HG03196 (cell line): Measurements from ENCODE around the gene AGPAT3.

Experiments
- ATAC-seq: cut with Tn5 transposase; IDR thresholded peaks from one replicate; pipeline ENCODE4 v1.9.1; 2021; ENCODE audit not compliant: unreplicated experiment

Gene AGPAT3

GRCh38 chr21:43921979-43922945 is 57.2 kb downstream of the AGPAT3 start:
- ATAC-seq = no peak

GRCh38 chr21:43922949-43923348 is 57.9 kb downstream of the AGPAT3 start:
- ATAC-seq = no peak

GRCh38 chr21:43923391-43923790 is 58.4 kb downstream of the AGPAT3 start:
- no peak for ATAC-seq

- no peak for ATAC-seq
Measured at GRCh38 chr21:43924421-43925095, 59.5 kb downstream of the AGPAT3 start.

- ATAC-seq = no peak
Measured at GRCh38 chr21:43925096-43925481, 60.1 kb downstream of the AGPAT3 start.

- no peak for ATAC-seq
Measured at GRCh38 chr21:43925609-43926008, 60.6 kb downstream of the AGPAT3 start.

GRCh38 chr21:43926196-43926595 is 61.2 kb downstream of the AGPAT3 start:
- ATAC-seq = no peak

- no peak for ATAC-seq
Measured at GRCh38 chr21:43927591-43928221, 62.7 kb downstream of the AGPAT3 start.

- no peak for ATAC-seq
Measured at GRCh38 chr21:43928222-43929125, 63.5 kb downstream of the AGPAT3 start.

- ATAC-seq = no peak
Measured at GRCh38 chr21:43929217-43929971, 64.4 kb downstream of the AGPAT3 start.

- ATAC-seq = no peak
Measured at GRCh38 chr21:43930074-43930847, 65.2 kb downstream of the AGPAT3 start.

- no peak for ATAC-seq
Measured at GRCh38 chr21:43930848-43931375, 65.9 kb downstream of the AGPAT3 start.

GRCh38 chr21:43931489-43931888 is 66.5 kb downstream of the AGPAT3 start:
- no peak for ATAC-seq

GRCh38 chr21:43932005-43932404 is 67.0 kb downstream of the AGPAT3 start:
- no peak for ATAC-seq

GRCh38 chr21:43933199-43933598 is 68.2 kb downstream of the AGPAT3 start:
- no peak for ATAC-seq

GRCh38 chr21:43933680-43934079 is 68.7 kb downstream of the AGPAT3 start:
- ATAC-seq = no peak

- no peak for ATAC-seq
Measured at GRCh38 chr21:43934116-43934515, 69.1 kb downstream of the AGPAT3 start.

- no peak for ATAC-seq
Measured at GRCh38 chr21:43934716-43935705, 70.0 kb downstream of the AGPAT3 start.
